ENCODE measurements around the gene GAS6.

GAS6 gene

DNA sequence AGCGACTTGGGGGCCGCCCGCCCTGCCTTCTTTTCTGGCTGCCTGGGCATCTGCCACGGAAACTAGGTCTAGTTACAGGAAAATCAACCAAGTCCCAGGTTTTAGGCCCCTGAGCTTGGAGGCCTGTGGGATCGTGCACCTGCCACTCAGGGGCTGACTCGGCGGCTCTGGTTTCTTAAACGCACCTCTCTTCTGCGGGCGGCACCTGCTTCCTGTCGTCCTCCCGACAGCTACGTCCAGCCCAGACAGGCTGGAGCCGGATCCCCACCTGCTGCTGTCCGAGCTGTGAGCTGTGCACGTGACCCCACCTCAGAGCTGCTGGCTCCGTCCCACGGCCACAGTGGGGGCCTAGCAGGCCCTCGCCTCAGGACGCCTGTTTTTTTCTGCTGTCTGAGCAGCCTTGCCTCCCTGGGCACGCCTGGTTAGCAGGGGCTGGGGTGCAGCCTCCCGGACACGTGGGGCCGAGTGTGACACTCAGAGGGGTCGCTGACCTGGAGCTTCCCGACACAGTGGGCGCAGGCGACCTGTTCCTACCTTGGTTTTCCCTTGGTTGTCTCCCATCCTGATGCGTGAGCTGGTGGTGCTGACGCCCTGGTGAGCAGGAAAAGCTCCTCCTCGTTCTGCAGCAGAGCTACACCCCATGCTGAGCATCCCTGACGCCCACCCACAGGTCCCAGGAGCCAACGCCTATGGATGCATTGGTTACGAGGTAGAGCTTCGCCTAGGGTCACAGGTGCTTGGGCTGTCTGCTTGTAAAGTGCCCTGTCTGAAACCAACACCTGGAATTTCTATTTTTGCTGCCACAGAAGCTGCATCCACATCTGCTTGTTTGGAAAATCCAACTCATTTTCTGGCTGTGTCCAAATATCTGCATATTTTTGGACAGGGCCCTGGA, 87.4 kb downstream of the GAS6 start:
- TF ChIP-seq SP1 (IDR thresholded peaks at IDR 0.05) (no peak), FOXA1 (IDR thresholded peaks at IDR 0.05) (no peak), ARNT (IDR thresholded peaks at IDR 0.05) (no peak), BHLHE40 (IDR thresholded peaks at IDR 0.05; ENCODE audit: borderline replicate concordance) (no peak), CTBP1 (IDR thresholded peaks at IDR 0.05; ENCODE audit: borderline replicate concordance) (no peak), FOXM1 (IDR thresholded peaks at IDR 0.05; ENCODE audit: borderline replicate concordance) (no peak), LEF1 (IDR thresholded peaks at IDR 0.05; ENCODE audit: borderline replicate concordance) (no peak), SUZ12 (IDR thresholded peaks at IDR 0.05) (no peak), FOXK2 (IDR thresholded peaks at IDR 0.05) (no peak), ELF4 (IDR thresholded peaks at IDR 0.05) (no peak), HDGF (IDR thresholded peaks at IDR 0.05; ENCODE audit: borderline replicate concordance) (no peak), ZNF384 (IDR thresholded peaks at IDR 0.05) (no peak), TARDBP (IDR thresholded peaks at IDR 0.05) (no peak), L3MBTL2 (conservative IDR thresholded peaks at IDR 0.05) (no peak), NFRKB (IDR thresholded peaks at IDR 0.05) (no peak)
- TF ChIP-seq, protein P1, sequence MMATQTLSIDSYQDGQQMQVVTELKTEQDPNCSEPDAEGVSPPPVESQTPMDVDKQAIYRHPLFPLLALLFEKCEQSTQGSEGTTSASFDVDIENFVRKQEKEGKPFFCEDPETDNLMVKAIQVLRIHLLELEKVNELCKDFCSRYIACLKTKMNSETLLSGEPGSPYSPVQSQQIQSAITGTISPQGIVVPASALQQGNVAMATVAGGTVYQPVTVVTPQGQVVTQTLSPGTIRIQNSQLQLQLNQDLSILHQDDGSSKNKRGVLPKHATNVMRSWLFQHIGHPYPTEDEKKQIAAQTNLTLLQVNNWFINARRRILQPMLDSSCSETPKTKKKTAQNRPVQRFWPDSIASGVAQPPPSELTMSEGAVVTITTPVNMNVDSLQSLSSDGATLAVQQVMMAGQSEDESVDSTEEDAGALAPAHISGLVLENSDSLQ (IDR thresholded peaks at IDR 0.05): no peak
- ChIA-PET POLR2A (no interaction called here), CTCF (no interaction called here)
- DNase-seq (ENCODE audit: extremely low spot score): no peak

DNA sequence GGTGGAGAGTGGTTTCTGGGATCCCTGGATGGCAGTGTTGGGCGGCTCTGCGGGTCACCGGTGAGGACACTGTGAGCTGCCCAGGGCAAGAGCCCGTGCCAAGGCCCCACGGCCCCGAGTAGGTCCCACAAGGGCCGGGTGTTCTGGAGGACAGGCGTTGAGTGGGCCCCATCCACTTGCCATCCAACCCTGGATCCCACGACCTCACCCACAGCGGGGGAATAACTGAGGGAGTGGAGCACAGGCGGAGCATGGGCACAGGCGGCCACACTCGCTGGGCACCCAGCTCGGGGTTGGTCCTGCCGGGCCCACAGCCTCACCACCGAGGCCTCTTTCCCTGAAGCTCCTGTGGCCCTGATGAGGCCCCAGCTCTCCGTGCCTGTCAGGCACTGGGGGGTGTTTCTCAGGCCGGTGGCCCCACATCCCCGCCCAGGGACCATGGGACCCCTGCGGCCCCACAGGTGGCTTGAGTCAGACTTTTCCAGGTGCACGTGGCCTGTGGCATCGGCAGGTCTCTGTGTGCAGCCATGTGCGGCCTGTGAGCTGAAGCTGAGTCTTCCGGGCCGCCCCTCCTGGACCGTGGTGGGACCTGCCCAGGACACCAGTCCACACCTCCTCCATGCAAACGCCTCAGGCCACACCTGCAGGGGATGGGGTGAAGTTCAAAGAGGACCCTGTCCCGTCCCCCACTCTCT, 88.3 kb downstream of the GAS6 start:
- CTCF ChIA-PET: no interaction called here
- DNase-seq (ENCODE audit: extremely low spot score): no peak
- POLR2A ChIA-PET: no interaction called here
- TF ChIP-seq HDGF (IDR thresholded peaks at IDR 0.05; ENCODE audit: borderline replicate concordance) (no peak), CTBP1 (IDR thresholded peaks at IDR 0.05; ENCODE audit: borderline replicate concordance) (no peak), FOXA1 (IDR thresholded peaks at IDR 0.05) (no peak), ARNT (IDR thresholded peaks at IDR 0.05) (no peak), L3MBTL2 (conservative IDR thresholded peaks at IDR 0.05) (no peak), NFRKB (IDR thresholded peaks at IDR 0.05) (no peak), ZNF384 (IDR thresholded peaks at IDR 0.05) (no peak), LEF1 (IDR thresholded peaks at IDR 0.05; ENCODE audit: borderline replicate concordance) (no peak), ELF4 (IDR thresholded peaks at IDR 0.05) (no peak), SUZ12 (IDR thresholded peaks at IDR 0.05) (no peak)

DNA sequence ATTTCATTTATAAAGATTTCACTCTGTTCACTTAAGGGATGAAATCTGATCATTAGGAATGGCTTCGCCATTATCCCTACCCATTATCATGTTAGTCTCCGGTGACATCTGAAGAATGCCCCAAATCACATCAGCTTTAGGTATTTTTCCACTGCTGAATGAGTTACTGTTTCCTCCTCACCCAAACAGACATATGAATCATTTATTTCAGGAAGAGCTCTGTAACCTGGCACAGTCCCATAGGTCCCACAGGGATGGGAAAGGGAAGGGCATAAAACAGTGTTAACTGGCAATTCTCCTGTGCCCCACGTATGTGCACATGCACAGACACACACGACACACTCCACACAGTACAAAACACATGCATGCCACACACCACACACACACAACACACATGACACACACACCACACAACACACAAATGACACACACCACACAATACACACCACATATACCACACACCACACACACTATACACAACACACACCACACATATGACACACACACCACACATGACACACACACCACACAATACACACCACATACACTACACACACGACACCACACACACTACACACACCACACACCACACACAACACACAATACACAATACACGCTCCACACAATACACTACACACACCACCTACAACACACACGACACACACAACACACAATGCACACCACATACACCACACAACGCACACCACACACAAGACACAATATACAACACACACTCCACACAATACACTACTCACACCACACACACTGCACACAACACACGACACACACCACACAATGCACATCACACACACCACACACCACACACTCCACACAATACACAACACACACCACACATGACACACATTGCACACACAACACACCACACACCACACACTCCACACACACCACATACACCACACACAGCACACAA, 89.4 kb downstream of the GAS6 start:
- ChIA-PET CTCF (no interaction called here), POLR2A (no interaction called here)
- DNase-seq (ENCODE audit: extremely low spot score): no peak
- TF ChIP-seq FOXM1 (IDR thresholded peaks at IDR 0.05; ENCODE audit: borderline replicate concordance) (no peak), BHLHE40 (IDR thresholded peaks at IDR 0.05; ENCODE audit: borderline replicate concordance) (no peak), LEF1 (IDR thresholded peaks at IDR 0.05; ENCODE audit: borderline replicate concordance) (no peak), NFRKB (IDR thresholded peaks at IDR 0.05) (no peak), CTBP1 (IDR thresholded peaks at IDR 0.05; ENCODE audit: borderline replicate concordance) (no peak), TARDBP (IDR thresholded peaks at IDR 0.05) (no peak), L3MBTL2 (conservative IDR thresholded peaks at IDR 0.05) (no peak), FOXK2 (IDR thresholded peaks at IDR 0.05) (no peak), ZNF384 (IDR thresholded peaks at IDR 0.05) (no peak), ELF4 (IDR thresholded peaks at IDR 0.05) (no peak), FOXA1 (IDR thresholded peaks at IDR 0.05) (no peak)

DNA sequence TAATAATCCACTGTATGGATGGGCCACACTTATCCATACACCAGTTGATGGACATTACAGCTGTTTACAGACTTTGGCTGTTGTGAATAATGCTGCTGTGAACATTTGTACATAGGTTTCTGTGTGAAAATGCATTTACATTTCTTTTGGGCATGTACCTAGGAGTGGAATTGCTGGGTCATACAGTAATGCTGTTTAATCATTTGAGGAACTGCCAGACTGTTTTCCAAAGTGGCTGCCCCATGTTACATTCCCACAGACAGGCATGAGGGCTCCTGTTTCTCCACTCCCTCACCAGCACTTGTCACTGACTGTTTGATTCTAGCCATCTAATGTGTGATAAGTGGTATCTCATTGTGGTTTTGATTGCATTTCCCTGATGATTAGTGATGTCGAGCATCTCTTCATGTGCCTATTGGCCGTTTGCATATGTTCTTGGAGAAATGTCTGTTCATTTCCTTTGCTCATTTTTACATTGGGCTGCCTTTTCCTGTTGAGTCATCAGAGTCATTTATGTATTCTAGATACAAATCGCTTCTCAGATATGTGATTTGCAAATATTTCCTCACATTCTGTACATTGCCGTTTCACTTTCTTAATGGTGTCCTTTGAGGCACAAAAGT, 92.1 kb downstream of the GAS6 start:
- TF ChIP-seq, protein P1 (IDR thresholded peaks at IDR 0.05): no peak
- TF ChIP-seq ARNT (IDR thresholded peaks at IDR 0.05): no peak
- TF ChIP-seq ZNF384 (IDR thresholded peaks at IDR 0.05): no peak
- TF ChIP-seq HDGF (IDR thresholded peaks at IDR 0.05; ENCODE audit: borderline replicate concordance): no peak
- TF ChIP-seq NFRKB (IDR thresholded peaks at IDR 0.05): no peak
- POLR2A ChIA-PET: no interaction called here
- DNase-seq (ENCODE audit: extremely low spot score): no peak
- CTCF ChIA-PET: no interaction called here

DNA sequence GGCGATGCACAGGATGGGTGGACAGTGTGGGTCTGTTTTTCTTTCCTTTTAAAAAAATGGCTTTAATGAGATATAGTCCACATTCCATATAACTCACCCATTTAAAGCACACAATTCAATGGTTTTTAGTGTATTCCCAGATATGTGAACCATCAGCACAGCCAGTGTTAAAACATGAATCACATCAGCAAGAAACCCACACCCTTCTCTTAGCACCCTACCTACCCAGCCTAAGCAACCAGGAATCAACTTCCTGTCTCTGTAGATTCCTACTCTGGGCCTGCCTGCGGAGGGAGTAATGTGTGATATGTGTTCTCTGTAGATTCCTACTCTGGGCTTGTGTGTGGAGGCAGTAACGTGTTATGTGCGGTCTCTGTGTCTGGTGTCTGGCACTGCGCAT, 92.9 kb downstream of the GAS6 start:
- ChIA-PET CTCF (no interaction called here), POLR2A (no interaction called here)
- no peak for DNase-seq (ENCODE audit: extremely low spot score)
- TF ChIP-seq SUZ12 (IDR thresholded peaks at IDR 0.05): no peak
- no peak for TF ChIP-seq CTBP1 (IDR thresholded peaks at IDR 0.05; ENCODE audit: borderline replicate concordance)
- no peak for TF ChIP-seq L3MBTL2 (conservative IDR thresholded peaks at IDR 0.05)
- no peak for TF ChIP-seq FOXM1 (IDR thresholded peaks at IDR 0.05; ENCODE audit: borderline replicate concordance)
- TF ChIP-seq SP1 (IDR thresholded peaks at IDR 0.05): no peak
- TF ChIP-seq BHLHE40 (IDR thresholded peaks at IDR 0.05; ENCODE audit: borderline replicate concordance): no peak
- TF ChIP-seq ARNT (IDR thresholded peaks at IDR 0.05): no peak
- no peak for TF ChIP-seq NFRKB (IDR thresholded peaks at IDR 0.05)
- TF ChIP-seq ELF4 (IDR thresholded peaks at IDR 0.05): no peak
- no peak for TF ChIP-seq TARDBP (IDR thresholded peaks at IDR 0.05)
